Neural cell (in vitro differentiated cells): ENCODE results near the gene KCNQ2. TPM values are rescaled to one million over a fixed set of nuclear protein-coding genes. Genes with fewer than 3 reads are reported as not detected.

Source experiments
- H2AFZ ChIP-seq: fragments of 200-600, 300-800 bp; sonication (generic), shearing (Covaris generic); 2 replicates; pipeline ENCODE4 v1.6.0; 2014; ENCODE audit warnings: low read depth, mild to moderate bottlenecking, antibody characterized with exemption, low read length, moderate library complexity
- H3F3A ChIP-seq: fragments of 200-600 bp; shearing (Covaris generic); 2 replicates; pipeline ENCODE4 v1.6.1; 2016; ENCODE audit warnings: mild to moderate bottlenecking, moderate library complexity, mixed read lengths, antibody characterized with exemption, low read length; ENCODE audit not compliant: insufficient read depth, poor library complexity, severe bottlenecking
- H3K27ac ChIP-seq: fragments of 200-600, 300-800 bp; sonication (generic), shearing (Covaris generic); 2 replicates; pipeline ENCODE4 v1.5.1; 2014; ENCODE audit warnings: mild to moderate bottlenecking, low read length, moderate library complexity
- H3K27me3 ChIP-seq: fragments of 300-800, 200-600 bp; sonication (generic), shearing (Covaris generic); 2 replicates; pipeline ENCODE4 v1.6.0; 2014; ENCODE audit warnings: mild to moderate bottlenecking, low read depth, low read length, moderate library complexity; ENCODE audit not compliant: insufficient read depth
- H3K36me3 ChIP-seq: fragments of 300-800, 200-600 bp; sonication (generic), shearing (Covaris generic); 2 replicates; pipeline ENCODE4 v1.5.1; 2014; ENCODE audit warnings: mild to moderate bottlenecking, antibody characterized with exemption, low read length, moderate library complexity; ENCODE audit not compliant: insufficient read depth
- H3K4me2 ChIP-seq: fragments of 300-800, 200-600 bp; sonication (generic), shearing (Covaris generic); 2 replicates; pipeline ENCODE4 v1.6.0; 2014; ENCODE audit warnings: mild to moderate bottlenecking, low read length
- H3K4me3 ChIP-seq: fragments of 300-800, 200-600 bp; sonication (generic), shearing (Covaris generic); 2 replicates; pipeline ENCODE4 v1.5.1; 2014; ENCODE audit warnings: mild to moderate bottlenecking, low read length, moderate library complexity
- H3K79me2 ChIP-seq: fragments of 200-600 bp; shearing (Covaris generic); replicated peaks from 2 replicates; pipeline ENCODE4 v1.6.0; 2014; ENCODE audit warnings: mild to moderate bottlenecking, low read length, moderate library complexity; ENCODE audit not compliant: insufficient read depth
- H3K9ac ChIP-seq: fragments of 300-800, 200-600 bp; sonication (generic), shearing (Covaris generic); 2 replicates; pipeline ENCODE4 v1.6.1; 2016; ENCODE audit warnings: mild to moderate bottlenecking, low read length, mixed read lengths
- H3K9me2 ChIP-seq: fragments of 200-600 bp; shearing (Covaris generic); 2 replicates; pipeline ENCODE4 v1.6.1; 2016; ENCODE audit warnings: mild to moderate bottlenecking, low read length, mixed read lengths; ENCODE audit not compliant: insufficient read depth
- H3K9me3 ChIP-seq: fragments of 200-600, 300-800 bp; sonication (generic), shearing (Covaris generic); 2 replicates; pipeline ENCODE4 v1.6.1; 2016; ENCODE audit warnings: mild to moderate bottlenecking, mixed run types, low read length, moderate library complexity, mixed read lengths
- H4K20me1 ChIP-seq: fragments of 200-600 bp; shearing (Covaris generic); 2 replicates; pipeline ENCODE4 v1.6.1; 2016; ENCODE audit warnings: mild to moderate bottlenecking, mixed run types; ENCODE audit not compliant: insufficient read depth
- EP300 ChIP-seq: fragments of 450-650 bp; conservative IDR thresholded peaks from 2 replicates; pipeline ENCODE4 v1.6.1; 2014; ENCODE audit warnings: antibody characterized with exemption, mild to moderate bottlenecking, moderate library complexity; ENCODE audit not compliant: poor library complexity, severe bottlenecking
- EZH2 ChIP-seq: fragments of 200-600, 300-800 bp; shearing (Covaris generic), sonication (generic); IDR thresholded peaks from 2 replicates; pipeline ENCODE4 v1.6.1; 2014; ENCODE audit warnings: antibody characterized with exemption, low read length, borderline replicate concordance, mild to moderate bottlenecking; ENCODE audit not compliant: insufficient read depth, poor library complexity, severe bottlenecking
- MXI1 ChIP-seq: fragments of 450-650 bp; conservative IDR thresholded peaks from 2 replicates; pipeline ENCODE4 v1.6.1; 2014; ENCODE audit warnings: antibody characterized with exemption, mild to moderate bottlenecking; ENCODE audit not compliant: poor library complexity, severe bottlenecking
- POLR2AphosphoS5 ChIP-seq: IDR thresholded peaks from 2 replicates; pipeline ENCODE4 v1.6.1; 2012
- RAD21 ChIP-seq: fragments of 450-650 bp; conservative IDR thresholded peaks from 2 replicates; pipeline ENCODE4 v1.6.1; 2014; ENCODE audit warnings: antibody characterized with exemption, mild to moderate bottlenecking, moderate library complexity
- SMC3 ChIP-seq: fragments of 450-650 bp; conservative IDR thresholded peaks from 2 replicates; pipeline ENCODE4 v1.6.1; 2014; ENCODE audit warnings: antibody characterized with exemption, mild to moderate bottlenecking, moderate library complexity; ENCODE audit not compliant: poor library complexity
- TAF1 ChIP-seq: IDR thresholded peaks from 2 replicates; pipeline ENCODE4 v1.6.1; 2012; ENCODE audit warnings: low read depth
- polyA plus RNA-seq: library from polyadenylated mRNA; depleted of rRNA; stranded (reverse); fragments of >200 nt; gene quantifications from 2 replicates; pipeline ENCODE4 v1.2.3, GENCODE V29; 2014
- TF ChIP-seq, protein P1 (sequence below): IDR thresholded peaks from 2 replicates; pipeline ENCODE4 v1.6.1; 2012; ENCODE audit warnings: borderline replicate concordance
- TF ChIP-seq, protein P2 (sequence below): fragments of 450-650 bp; IDR thresholded peaks from 2 replicates; pipeline ENCODE4 v1.5.1; 2014; ENCODE audit warnings: antibody characterized with exemption, mild to moderate bottlenecking, moderate library complexity; ENCODE audit not compliant: poor library complexity, severe bottlenecking

Gene KCNQ2
- polyA plus RNA-seq, 1 donor from 2014 or later: 84.7 TPM

DNA sequence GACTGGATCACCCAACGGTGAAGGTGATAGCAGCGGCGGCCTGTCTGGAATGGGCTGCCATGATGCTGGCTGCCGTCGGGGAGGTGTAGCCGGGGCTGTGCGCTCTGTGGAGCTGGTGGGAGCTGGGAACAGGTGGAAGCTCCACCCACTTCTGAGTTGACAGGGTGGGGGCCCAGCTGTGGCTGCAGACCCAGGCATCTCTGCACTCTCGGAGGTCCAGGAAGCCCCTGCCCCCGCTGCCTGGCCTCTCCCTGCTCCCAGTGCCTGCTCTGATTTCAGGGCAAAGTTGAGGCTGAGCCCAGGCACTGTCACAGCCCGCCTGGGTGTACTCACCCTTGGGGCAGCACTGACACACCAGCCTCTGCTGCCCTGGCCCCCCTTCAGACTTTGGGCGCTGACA is 93.2 kb downstream of the KCNQ2 start:
- no peak for TF ChIP-seq EZH2
- TF ChIP-seq, protein P1, sequence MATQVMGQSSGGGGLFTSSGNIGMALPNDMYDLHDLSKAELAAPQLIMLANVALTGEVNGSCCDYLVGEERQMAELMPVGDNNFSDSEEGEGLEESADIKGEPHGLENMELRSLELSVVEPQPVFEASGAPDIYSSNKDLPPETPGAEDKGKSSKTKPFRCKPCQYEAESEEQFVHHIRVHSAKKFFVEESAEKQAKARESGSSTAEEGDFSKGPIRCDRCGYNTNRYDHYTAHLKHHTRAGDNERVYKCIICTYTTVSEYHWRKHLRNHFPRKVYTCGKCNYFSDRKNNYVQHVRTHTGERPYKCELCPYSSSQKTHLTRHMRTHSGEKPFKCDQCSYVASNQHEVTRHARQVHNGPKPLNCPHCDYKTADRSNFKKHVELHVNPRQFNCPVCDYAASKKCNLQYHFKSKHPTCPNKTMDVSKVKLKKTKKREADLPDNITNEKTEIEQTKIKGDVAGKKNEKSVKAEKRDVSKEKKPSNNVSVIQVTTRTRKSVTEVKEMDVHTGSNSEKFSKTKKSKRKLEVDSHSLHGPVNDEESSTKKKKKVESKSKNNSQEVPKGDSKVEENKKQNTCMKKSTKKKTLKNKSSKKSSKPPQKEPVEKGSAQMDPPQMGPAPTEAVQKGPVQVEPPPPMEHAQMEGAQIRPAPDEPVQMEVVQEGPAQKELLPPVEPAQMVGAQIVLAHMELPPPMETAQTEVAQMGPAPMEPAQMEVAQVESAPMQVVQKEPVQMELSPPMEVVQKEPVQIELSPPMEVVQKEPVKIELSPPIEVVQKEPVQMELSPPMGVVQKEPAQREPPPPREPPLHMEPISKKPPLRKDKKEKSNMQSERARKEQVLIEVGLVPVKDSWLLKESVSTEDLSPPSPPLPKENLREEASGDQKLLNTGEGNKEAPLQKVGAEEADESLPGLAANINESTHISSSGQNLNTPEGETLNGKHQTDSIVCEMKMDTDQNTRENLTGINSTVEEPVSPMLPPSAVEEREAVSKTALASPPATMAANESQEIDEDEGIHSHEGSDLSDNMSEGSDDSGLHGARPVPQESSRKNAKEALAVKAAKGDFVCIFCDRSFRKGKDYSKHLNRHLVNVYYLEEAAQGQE: no peak
- TF ChIP-seq, protein P2, sequence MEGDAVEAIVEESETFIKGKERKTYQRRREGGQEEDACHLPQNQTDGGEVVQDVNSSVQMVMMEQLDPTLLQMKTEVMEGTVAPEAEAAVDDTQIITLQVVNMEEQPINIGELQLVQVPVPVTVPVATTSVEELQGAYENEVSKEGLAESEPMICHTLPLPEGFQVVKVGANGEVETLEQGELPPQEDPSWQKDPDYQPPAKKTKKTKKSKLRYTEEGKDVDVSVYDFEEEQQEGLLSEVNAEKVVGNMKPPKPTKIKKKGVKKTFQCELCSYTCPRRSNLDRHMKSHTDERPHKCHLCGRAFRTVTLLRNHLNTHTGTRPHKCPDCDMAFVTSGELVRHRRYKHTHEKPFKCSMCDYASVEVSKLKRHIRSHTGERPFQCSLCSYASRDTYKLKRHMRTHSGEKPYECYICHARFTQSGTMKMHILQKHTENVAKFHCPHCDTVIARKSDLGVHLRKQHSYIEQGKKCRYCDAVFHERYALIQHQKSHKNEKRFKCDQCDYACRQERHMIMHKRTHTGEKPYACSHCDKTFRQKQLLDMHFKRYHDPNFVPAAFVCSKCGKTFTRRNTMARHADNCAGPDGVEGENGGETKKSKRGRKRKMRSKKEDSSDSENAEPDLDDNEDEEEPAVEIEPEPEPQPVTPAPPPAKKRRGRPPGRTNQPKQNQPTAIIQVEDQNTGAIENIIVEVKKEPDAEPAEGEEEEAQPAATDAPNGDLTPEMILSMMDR: no peak
- TF ChIP-seq RAD21: no peak
- no peak for TF ChIP-seq MXI1
- TF ChIP-seq EP300: no peak
- no peak for TF ChIP-seq TAF1
- TF ChIP-seq POLR2AphosphoS5: no peak
- no peak for TF ChIP-seq SMC3

DNA sequence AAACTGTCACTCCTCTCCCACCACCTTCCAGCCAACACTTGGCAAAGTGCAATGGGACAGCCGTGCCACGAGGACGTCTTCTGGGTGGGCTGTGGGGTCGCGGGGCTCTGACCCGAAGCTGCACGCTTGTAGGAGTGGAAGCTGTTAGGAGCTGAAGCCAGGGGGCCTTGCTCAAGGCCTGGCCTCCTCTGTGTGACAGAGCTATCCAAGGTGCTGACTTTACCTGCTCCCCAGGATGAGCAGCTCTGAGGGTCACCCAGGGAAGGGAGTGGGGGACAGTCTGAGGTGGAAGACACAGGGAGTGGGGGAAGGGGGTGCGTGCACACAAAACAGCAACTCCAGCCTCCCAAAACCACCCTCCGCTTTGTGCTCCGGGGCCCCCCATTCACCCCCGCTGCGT is 93.8 kb downstream of the KCNQ2 start:
- no peaks in the 10 kb centered on the region for H4K20me1 ChIP-seq
- peak overlapping the region; percentile 66 for H3K9ac ChIP-seq
- H3K36me3 ChIP-seq: no peaks in the 10 kb centered on the region
- H3K27ac ChIP-seq: peak overlapping the region; percentile 82
- no peak overlapping the region for H3K4me2 ChIP-seq
- no peaks in the 10 kb centered on the region for H3K27me3 ChIP-seq
- no peaks in the 10 kb centered on the region for H3K9me3 ChIP-seq
- no peaks in the 10 kb centered on the region for H3K9me2 ChIP-seq
- no peak overlapping the region for H2AFZ ChIP-seq
- peak overlapping the region; percentile 48 for H3K4me3 ChIP-seq
- no peaks in the 10 kb centered on the region for H3K79me2 ChIP-seq
- H3F3A ChIP-seq: no peaks in the 10 kb centered on the region
- TF ChIP-seq SMC3: no peak
- TF ChIP-seq, protein P2: no peak
- no peak for TF ChIP-seq EP300
- no peak for TF ChIP-seq TAF1
- TF ChIP-seq, protein P1: no peak
- no peak for TF ChIP-seq EZH2
- no peak for TF ChIP-seq MXI1

More for the DNA sequence above, 93.2 kb downstream of the KCNQ2 start:
- Histone ChIP-seq H3K9me2 (no peaks in the 10 kb centered on the region), H2AFZ (no peak overlapping the region), H3K79me2 (no peaks in the 10 kb centered on the region), H3K36me3 (no peaks in the 10 kb centered on the region), H3F3A (no peaks in the 10 kb centered on the region), H3K4me3 (no peak overlapping the region), H4K20me1 (no peaks in the 10 kb centered on the region), H3K4me2 (no peak overlapping the region), H3K27ac (peak overlapping the region; percentile 82), H3K9me3 (no peaks in the 10 kb centered on the region), H3K9ac (no peak overlapping the region), H3K27me3 (no peaks in the 10 kb centered on the region)
